Measurements from ENCODE around the gene PCNX1.

The PCNX1 gene

DNA sequence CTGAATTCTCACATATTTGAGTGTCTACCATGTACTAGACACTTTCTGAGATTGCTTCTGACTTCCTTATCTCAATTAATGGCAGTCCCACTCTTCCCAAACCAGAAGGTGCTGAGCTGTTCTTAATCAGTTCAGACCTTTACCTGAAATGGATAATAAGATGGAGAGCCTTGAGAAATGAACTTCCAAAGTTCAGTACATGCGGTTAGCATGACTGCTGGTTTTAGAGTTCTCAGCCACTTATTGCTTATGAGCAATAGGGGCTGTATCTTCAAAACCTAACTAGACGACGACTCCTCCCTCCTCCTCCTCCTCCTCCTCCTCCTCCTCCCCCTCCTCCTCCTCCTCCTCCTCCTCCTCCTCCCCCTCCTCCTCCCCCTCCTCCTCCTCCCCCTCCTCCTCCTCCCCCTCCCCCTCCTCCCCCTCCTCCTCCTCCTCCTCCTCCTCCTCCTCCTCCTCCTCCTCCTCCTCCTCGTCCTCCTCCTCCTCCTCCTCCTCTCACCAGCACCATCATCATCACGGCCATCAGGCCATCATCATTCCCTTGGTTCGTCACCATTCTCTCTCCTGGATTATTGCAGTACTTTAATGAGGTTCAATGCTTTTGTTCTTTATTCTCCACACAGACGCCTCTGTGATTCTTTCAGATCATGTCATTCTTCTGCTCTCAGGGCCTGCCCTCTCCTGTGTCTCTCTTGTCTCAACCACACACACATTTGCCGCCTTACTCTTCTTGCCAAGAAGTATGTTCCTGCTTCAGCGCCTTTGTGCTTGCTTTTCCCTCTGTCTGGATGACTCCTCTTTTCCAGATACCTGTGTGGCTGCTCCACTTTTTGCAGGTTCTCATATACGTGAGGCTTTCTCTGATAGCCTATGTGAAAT is 2.7 kb downstream of the PCNX1 start:
- no peak for DNase-seq (ENCODE audit: low spot score)
- no peak for TF ChIP-seq CTCF (conservative IDR thresholded peaks at IDR 0.05; ENCODE audit: low read depth)
- CTCF ChIA-PET: interaction anchor here (1.0 kb wide), 1 partner anchor 17 kb away, joined by 4 read pairs; no protein-coding TSS in a partner anchor
- no peak overlapping the region for H3K27ac ChIP-seq
- POLR2A ChIA-PET (ENCODE audit: low non-redundant PET): no interaction called here

DNA sequence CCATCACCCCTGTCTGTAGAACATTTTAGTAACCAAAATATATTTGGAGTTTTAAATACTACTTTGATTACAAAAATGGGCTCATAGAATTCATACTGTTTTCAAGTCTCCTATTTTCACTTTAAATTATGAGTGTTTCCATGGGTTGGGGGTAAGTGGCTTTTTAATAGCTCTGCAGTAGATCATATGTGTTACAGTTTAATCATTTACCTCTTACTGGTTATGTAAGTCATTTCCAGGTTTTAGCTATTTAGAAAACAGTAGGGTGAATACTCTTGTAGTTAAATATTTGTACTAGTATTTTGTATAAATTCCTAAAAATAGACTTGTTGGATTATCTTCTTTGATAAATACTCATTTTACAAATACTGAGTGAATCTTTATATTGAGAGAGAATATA is 8.2 kb downstream of the PCNX1 start:
- TF ChIP-seq CTCF (conservative IDR thresholded peaks at IDR 0.05; ENCODE audit: low read depth): no peak
- no peak overlapping the region for H3K27ac ChIP-seq
- ChIA-PET CTCF (no interaction called here), POLR2A (ENCODE audit: low non-redundant PET) (no interaction called here)
- DNase-seq (ENCODE audit: low spot score): no peak

GRCh38 chr14:70916300-70916699 is 9.0 kb downstream of the PCNX1 start:
- ChIA-PET CTCF (no interaction called here), POLR2A (ENCODE audit: low non-redundant PET) (no interaction called here)
- DNase-seq (ENCODE audit: low spot score): no peak
- H3K27ac ChIP-seq: no peak overlapping the region
- TF ChIP-seq CTCF (conservative IDR thresholded peaks at IDR 0.05; ENCODE audit: low read depth): no peak

DNA sequence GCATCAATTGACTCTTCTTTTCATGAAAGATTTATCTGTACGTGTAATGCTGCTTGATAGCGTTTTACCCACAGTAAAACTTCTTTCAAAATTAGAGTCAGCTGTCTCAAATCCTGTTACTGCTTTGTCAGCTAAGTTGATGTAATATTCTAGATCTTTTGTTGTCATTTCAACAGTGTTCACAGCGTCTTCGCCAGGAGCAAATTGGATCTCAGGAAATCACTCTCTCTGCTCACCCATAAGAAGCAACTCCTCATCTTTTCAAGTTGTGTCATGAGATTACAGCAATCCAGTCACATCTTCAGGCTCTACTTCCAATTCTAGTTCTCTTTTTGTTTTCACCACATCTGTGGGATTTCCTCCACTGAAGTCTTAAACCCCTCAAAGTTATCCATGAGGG is 9.5 kb downstream of the PCNX1 start:
- POLR2A ChIA-PET (ENCODE audit: low non-redundant PET): no interaction called here
- DNase-seq (ENCODE audit: low spot score): no peak
- H3K27ac ChIP-seq: no peak overlapping the region
- TF ChIP-seq CTCF (conservative IDR thresholded peaks at IDR 0.05; ENCODE audit: low read depth): no peak
- CTCF ChIA-PET: no interaction called here

GRCh38 chr14:70917633-70918032 is 10.4 kb downstream of the PCNX1 start:
- POLR2A ChIA-PET (ENCODE audit: low non-redundant PET): no interaction called here

GRCh38 chr14:70919774-70920173 is 12.5 kb downstream of the PCNX1 start:
- no peak for TF ChIP-seq CTCF (conservative IDR thresholded peaks at IDR 0.05; ENCODE audit: low read depth)
- H3K27ac ChIP-seq: no peak overlapping the region
- CTCF ChIA-PET: interaction anchor here (0.5 kb wide), 1 partner anchor 51 kb away, joined by 5 read pairs; no protein-coding TSS in a partner anchor
- POLR2A ChIA-PET (ENCODE audit: low non-redundant PET): no interaction called here
- no peak for DNase-seq (ENCODE audit: low spot score)

More at GRCh38 chr14:70917633-70918032, 10.4 kb downstream of the PCNX1 start:
- no peak overlapping the region for H3K27ac ChIP-seq
- no peak for DNase-seq (ENCODE audit: low spot score)
- CTCF ChIA-PET: interaction anchor here (0.9 kb wide), 1 partner anchor 10 kb away, joined by 3 read pairs; the partner anchor contains the start of gene PCNX1
- TF ChIP-seq CTCF (conservative IDR thresholded peaks at IDR 0.05; ENCODE audit: low read depth): no peak

Measured in RWPE1 (cell line).